Stimulated activated naive CD8-positive, alpha-beta T cell treated with anti-CD3 and anti-CD28 coated beads, Interleukin-15, amount 100 ng/mL, for 72 hours (primary cell): Measurements from ENCODE around the gene PAFAH1B1.

ENCODE experiments used
- ATAC-seq: fragments of 150-1000 bp; cut with Tn5 transposase; 2 replicates; pipeline ENCODE4 v1.10.0; 2021; ENCODE audit warnings: mild to moderate bottlenecking, moderate library complexity
- DNase-seq, 2 donors: peaks; one replicate each; pipeline ENCODE4 v3.0.0; 2021 to 2022
- H3K27ac Mint-ChIP-seq, 2 donors: one replicate each; pipeline ENCODE4 v1.8.0; 2022; ENCODE audit warnings: mild to moderate bottlenecking in 2 of 2, mixed read lengths in 2 of 2, moderate library complexity in 2 of 2
- H3K27me3 Mint-ChIP-seq: one replicate; pipeline ENCODE4 v1.8.0; 2022; ENCODE audit warnings: mixed read lengths
- H3K4me1 Mint-ChIP-seq: one replicate; pipeline ENCODE4 v1.8.0; 2022; ENCODE audit warnings: mild to moderate bottlenecking, mixed read lengths
- H3K4me3 Mint-ChIP-seq, 2 donors: one replicate each; pipeline ENCODE4 v1.8.0; 2022; ENCODE audit warnings: mild to moderate bottlenecking in 2 of 2, mixed read lengths in 2 of 2, moderate library complexity in 1 of 2
- H3K9me3 Mint-ChIP-seq, 2 donors: one replicate each; pipeline ENCODE4 v1.8.0; 2022; ENCODE audit warnings: mixed read lengths in 2 of 2

PAFAH1B1 gene

GRCh38 chr17:2688351-2689342 is 95.2 kb downstream of the PAFAH1B1 start:
- Mint-ChIP-seq H3K4me3 (peak overlapping the region in 1 of 2 donors; percentile 10), H3K27me3 (no peaks in the 10 kb centered on the region), H3K9me3 (no peaks in the 10 kb centered on the region), H3K4me1 (peaks cover 17% of the 10 kb centered on the region), H3K27ac (peak overlapping the region; percentile 19 to 59)
- no peak for DNase-seq
- peak; percentile 16 for ATAC-seq

- no peaks in the 10 kb centered on the region for H3K27me3 Mint-ChIP-seq
- H3K27ac Mint-ChIP-seq, result peak overlapping the region in 1 of 2 donors; percentile 76
- H3K4me1 Mint-ChIP-seq, result peaks cover 17% of the 10 kb centered on the region
- no peaks in the 10 kb centered on the region for H3K9me3 Mint-ChIP-seq
- ATAC-seq, result no peak
- peak overlapping the region in 1 of 2 donors; percentile 10 for H3K4me3 Mint-ChIP-seq
- no peak for DNase-seq
These were observed 96.1 kb downstream of the PAFAH1B1 start for GRCh38 chr17:2689411-2690164.

GRCh38 chr17:2690165-2691068 is 97.0 kb downstream of the PAFAH1B1 start:
- no peak overlapping the region for H3K4me3 Mint-ChIP-seq
- no peaks in the 10 kb centered on the region for H3K9me3 Mint-ChIP-seq
- H3K27me3 Mint-ChIP-seq, result no peaks in the 10 kb centered on the region
- H3K4me1 Mint-ChIP-seq, result peaks cover 17% of the 10 kb centered on the region
- peak overlapping the region in 1 of 2 donors; percentile 74 for H3K27ac Mint-ChIP-seq
- ATAC-seq (no peak), DNase-seq (no peak)

GRCh38 chr17:2691069-2691871 is 97.8 kb downstream of the PAFAH1B1 start:
- Mint-ChIP-seq H3K4me1 (peaks cover 17% of the 10 kb centered on the region), H3K27me3 (no peaks in the 10 kb centered on the region), H3K9me3 (no peaks in the 10 kb centered on the region), H3K4me3 (no peak overlapping the region), H3K27ac (no peak overlapping the region)
- DNase-seq, result peak in 1 of 2 donors; percentile 7
- no peak for ATAC-seq

- Mint-ChIP-seq H3K27ac (no peak overlapping the region), H3K4me1 (peaks cover 14% of the 10 kb centered on the region), H3K4me3 (no peak overlapping the region), H3K9me3 (no peaks in the 10 kb centered on the region), H3K27me3 (no peaks in the 10 kb centered on the region)
- peak; percentile 16 for ATAC-seq
- DNase-seq, result peak in 1 of 2 donors; percentile 9
These were observed 98.7 kb downstream of the PAFAH1B1 start for GRCh38 chr17:2691965-2692780.

- DNase-seq (no peak), ATAC-seq (no peak)
- H3K27me3 Mint-ChIP-seq, result no peaks in the 10 kb centered on the region
- no peak overlapping the region for H3K4me3 Mint-ChIP-seq
- no peak overlapping the region for H3K27ac Mint-ChIP-seq
- H3K9me3 Mint-ChIP-seq, result no peaks in the 10 kb centered on the region
- peaks cover 8% of the 10 kb centered on the region for H3K4me1 Mint-ChIP-seq
These were observed 99.3 kb downstream of the PAFAH1B1 start for GRCh38 chr17:2692781-2693135.

- H3K9me3 Mint-ChIP-seq, result no peaks in the 10 kb centered on the region
- peak in 1 of 2 donors; percentile 10 for DNase-seq
- ATAC-seq, result no peak
- H3K4me1 Mint-ChIP-seq, result peaks cover 6% of the 10 kb centered on the region
- no peak overlapping the region for H3K27ac Mint-ChIP-seq
- H3K27me3 Mint-ChIP-seq, result no peaks in the 10 kb centered on the region
- H3K4me3 Mint-ChIP-seq, result no peak overlapping the region
These were observed 100.3 kb downstream of the PAFAH1B1 start for GRCh38 chr17:2693561-2694380.

- H3K27me3 Mint-ChIP-seq, result no peaks in the 10 kb centered on the region
These were observed 101.2 kb downstream of the PAFAH1B1 start for GRCh38 chr17:2694381-2695242.

GRCh38 chr17:2695243-2695960 is 101.9 kb downstream of the PAFAH1B1 start:
- ATAC-seq, result no peak
- Mint-ChIP-seq H3K9me3 (no peaks in the 10 kb centered on the region), H3K4me1 (no peaks in the 10 kb centered on the region), H3K27me3 (no peaks in the 10 kb centered on the region), H3K27ac (peak overlapping the region in 1 of 2 donors; percentile 6), H3K4me3 (no peak overlapping the region)
- peak in 1 of 2 donors; percentile 6 for DNase-seq

More at GRCh38 chr17:2694381-2695242, 101.2 kb downstream of the PAFAH1B1 start:
- no peak overlapping the region for H3K27ac Mint-ChIP-seq
- ATAC-seq, result no peak
- H3K4me3 Mint-ChIP-seq, result no peak overlapping the region
- no peaks in the 10 kb centered on the region for H3K9me3 Mint-ChIP-seq
- DNase-seq, result peak in 1 of 2 donors; percentile 9
- no peaks in the 10 kb centered on the region for H3K4me1 Mint-ChIP-seq

- H3K9me3 Mint-ChIP-seq, result no peaks in the 10 kb centered on the region
- H3K27ac Mint-ChIP-seq, result no peak overlapping the region
- ATAC-seq, result no peak
- no peaks in the 10 kb centered on the region for H3K27me3 Mint-ChIP-seq
- H3K4me3 Mint-ChIP-seq, result no peak overlapping the region
- H3K4me1 Mint-ChIP-seq, result no peaks in the 10 kb centered on the region
- DNase-seq, result no peak
These were observed 102.7 kb downstream of the PAFAH1B1 start for GRCh38 chr17:2695961-2696760.

GRCh38 chr17:2697611-2698162 is 104.2 kb downstream of the PAFAH1B1 start:
- no peak for DNase-seq

More at GRCh38 chr17:2697611-2698162, 104.2 kb downstream of the PAFAH1B1 start:
- no peak for ATAC-seq
- Mint-ChIP-seq H3K4me3 (no peak overlapping the region), H3K27ac (no peak overlapping the region), H3K9me3 (no peaks in the 10 kb centered on the region), H3K4me1 (no peaks in the 10 kb centered on the region), H3K27me3 (no peaks in the 10 kb centered on the region)
